Renal cortical epithelial cell (primary cell): ENCODE data around the gene AP2A1. TPM values are rescaled to one million over a fixed set of nuclear protein-coding genes. Genes with fewer than 3 reads are reported as not detected.
"Not testable (repeated sequence)": the region's sequence is repeated elsewhere in the genome, so short reads cannot be mapped to it uniquely, and the experiment has no call there.

ENCODE experiments used
- DNase-seq: peaks from one replicate; pipeline ENCODE4 v3.0.0-alpha.2; 2011; ENCODE audit warnings: low read depth
- total RNA-seq: library from RNA; depleted of rRNA; stranded (reverse); fragments of >200 nt; gene quantifications from 2 replicates; pipeline ENCODE4 v1.2.3, GENCODE V29; 2014

Gene AP2A1
- total RNA-seq, 1 donor from 2014 or later = 98.0 TPM

- peak; percentile 97 for DNase-seq
Observed at GRCh38 chr19:49812997-49813861, 46.4 kb downstream of the AP2A1 start, which contains the start of gene FUZ. Gene FUZ (minus strand): TSS chr19:49813292. CDS start chr19:49813106, 186 bp downstream.

GRCh38 chr19:49814010-49814409 is 47.2 kb downstream of the AP2A1 start:
- DNase-seq = no peak

GRCh38 chr19:49816590-49816989 is 49.8 kb downstream of the AP2A1 start:
- no peak for DNase-seq

GRCh38 chr19:49817964-49818648 is 51.3 kb downstream of the AP2A1 start, which contains the start of gene MED25:
Gene MED25 (plus strand): TSS chr19:49818289. CDS start chr19:49818342, 53 bp downstream.
- DNase-seq = peak; percentile 71

GRCh38 chr19:49818649-49819370 is 52.0 kb downstream of the AP2A1 start:
- no peak for DNase-seq

GRCh38 chr19:49819452-49820115 is 52.8 kb downstream of the AP2A1 start:
- not testable (repeated sequence) for DNase-seq

GRCh38 chr19:49820125-49820524 is 53.3 kb downstream of the AP2A1 start:
- DNase-seq = no peak

- no peak for DNase-seq
Observed at GRCh38 chr19:49823472-49823871, 56.7 kb downstream of the AP2A1 start.

- no peak for DNase-seq
Observed at GRCh38 chr19:49824662-49825061, 57.9 kb downstream of the AP2A1 start.

- DNase-seq = no peak
Observed at GRCh38 chr19:49827034-49827433, 60.2 kb downstream of the AP2A1 start.

- no peak for DNase-seq
Observed at GRCh38 chr19:49829200-49829599, 62.4 kb downstream of the AP2A1 start.

- DNase-seq = no peak
Observed at GRCh38 chr19:49829721-49830120, 62.9 kb downstream of the AP2A1 start.

GRCh38 chr19:49830766-49831165 is 64.0 kb downstream of the AP2A1 start:
- no peak for DNase-seq

GRCh38 chr19:49831592-49831991 is 64.8 kb downstream of the AP2A1 start:
- no peak for DNase-seq

- no peak for DNase-seq
Observed at GRCh38 chr19:49832556-49832955, 65.8 kb downstream of the AP2A1 start.

GRCh38 chr19:49833599-49833998 is 66.8 kb downstream of the AP2A1 start:
- DNase-seq = no peak

GRCh38 chr19:49835562-49835961 is 68.8 kb downstream of the AP2A1 start:
- no peak for DNase-seq

- no peak for DNase-seq
Observed at GRCh38 chr19:49836176-49837008, 69.6 kb downstream of the AP2A1 start.

- DNase-seq = no peak
Observed at GRCh38 chr19:49837009-49837310, 70.2 kb downstream of the AP2A1 start.

- no peak for DNase-seq
Observed at GRCh38 chr19:49837425-49837824, 70.6 kb downstream of the AP2A1 start.
